KMS-11 (cell line): ENCODE measurements around the gene SCNN1G.

Experiments used
- H2AFZ ChIP-seq: fragments of 200-600 bp; sonication (generic); 2 replicates; pipeline ENCODE4 v1.6.1; 2016; ENCODE audit warnings: antibody characterized with exemption, mixed run types, low read depth
- H3K27ac ChIP-seq: fragments of 200-600 bp; sonication (generic); 2 replicates; pipeline ENCODE4 v1.6.1; 2016; ENCODE audit warnings: mild to moderate bottlenecking, mixed run types
- H3K27me3 ChIP-seq: fragments of 200-600 bp; sonication (generic); 2 replicates; pipeline ENCODE4 v1.6.1; 2017; ENCODE audit warnings: mild to moderate bottlenecking, low read depth, mixed run types, moderate library complexity; ENCODE audit not compliant: insufficient read depth
- H3K36me3 ChIP-seq: fragments of 200-600 bp; sonication (generic); 2 replicates; pipeline ENCODE4 v1.6.1; 2017; ENCODE audit warnings: mild to moderate bottlenecking, mixed run types; ENCODE audit not compliant: insufficient read depth
- H3K4me1 ChIP-seq: fragments of 200-600 bp; sonication (generic); 2 replicates; pipeline ENCODE4 v1.6.1; 2016; ENCODE audit warnings: mild to moderate bottlenecking, low read depth, mixed run types; ENCODE audit not compliant: poor library complexity, severe bottlenecking
- H3K4me2 ChIP-seq: fragments of 200-600 bp; sonication (generic); 2 replicates; pipeline ENCODE4 v1.7.0; 2016; ENCODE audit warnings: mild to moderate bottlenecking, mixed run types
- H3K4me3 ChIP-seq: fragments of 200-600 bp; sonication (generic); IDR thresholded peaks from 2 replicates; pipeline ENCODE4 v1.6.1; 2017; ENCODE audit warnings: low read depth, low read length, mixed read lengths; ENCODE audit not compliant: insufficient read depth
- H3K79me2 ChIP-seq: fragments of 200-600 bp; sonication (generic); 2 replicates; pipeline ENCODE4 v1.6.1; 2016; ENCODE audit warnings: low read depth, mixed run types; ENCODE audit not compliant: insufficient read depth
- H3K9ac ChIP-seq: fragments of 200-600 bp; sonication (generic); 2 replicates; pipeline ENCODE4 v1.6.1; 2016; ENCODE audit warnings: mild to moderate bottlenecking, mixed run types
- H4K20me1 ChIP-seq: fragments of 200-600 bp; sonication (generic); 2 replicates; pipeline ENCODE4 v1.6.1; 2016; ENCODE audit warnings: mild to moderate bottlenecking, mixed run types; ENCODE audit not compliant: insufficient read depth
- CTCF ChIP-seq: fragments of 200-600 bp; sonication (generic); conservative IDR thresholded peaks from 2 replicates; pipeline ENCODE4 v1.6.1; 2017; ENCODE audit warnings: low read depth, mild to moderate bottlenecking, antibody characterized with exemption, low read length, moderate library complexity, mixed read lengths

Gene SCNN1G

DNA sequence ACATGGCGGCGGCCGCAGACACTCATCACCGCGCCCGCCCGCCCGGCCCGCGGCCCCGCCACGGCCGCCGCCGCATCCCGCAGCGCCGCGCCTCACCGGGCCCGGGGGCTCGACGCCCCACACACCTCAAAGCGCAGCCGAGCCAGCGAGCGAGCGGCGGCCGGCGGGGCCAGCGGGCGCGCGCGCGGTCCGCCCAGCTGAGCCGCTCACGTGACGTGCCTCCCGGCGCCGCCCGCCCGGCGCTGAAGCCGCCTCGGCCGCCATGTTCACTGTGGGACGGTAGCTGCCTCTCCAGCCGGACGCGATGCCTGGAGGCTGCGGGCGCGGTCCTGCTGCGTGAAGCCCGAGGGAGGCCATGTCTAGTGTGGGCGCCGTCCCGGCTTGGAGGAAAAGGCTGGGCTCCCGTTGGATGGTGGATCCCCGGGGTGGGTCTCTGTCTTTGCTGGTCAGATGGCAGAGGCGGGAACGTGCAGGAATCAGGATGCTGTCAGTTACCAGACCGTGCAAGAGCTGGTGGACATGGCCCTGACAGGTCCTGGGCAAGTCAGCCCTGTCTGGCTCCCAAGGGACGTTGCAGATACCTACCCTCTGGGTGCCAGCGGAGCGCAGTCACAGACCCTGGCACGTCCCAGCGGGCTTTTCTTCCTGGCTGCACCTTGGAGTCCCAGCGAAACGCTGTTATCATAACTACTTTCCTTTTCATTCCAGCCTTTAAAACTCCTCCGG, 33.1 kb upstream of the SCNN1G start, which contains the start of gene USP31:
USP31 (minus strand) TSS at position 186 of the 726 bp plus-strand sequence; CDS start at position 4, 182 bp downstream.
- peak within 1 kb of the TSS; percentile 76 for H3K4me2 ChIP-seq
- H3K4me1 ChIP-seq: peaks cover 36% of the 10 kb centered on the region
- H3K36me3 ChIP-seq: no peaks in the 10 kb centered on the region
- peak within 1 kb of the TSS; percentile 78 for H3K9ac ChIP-seq
- peaks cover 35% of the 10 kb centered on the region for H3K79me2 ChIP-seq
- no peaks in the 10 kb centered on the region for H3K27me3 ChIP-seq
- H2AFZ ChIP-seq: peak within 1 kb of the TSS; percentile 87
- H4K20me1 ChIP-seq: no peaks in the 10 kb centered on the region
- peak within 1 kb of the TSS; percentile 61 for H3K4me3 ChIP-seq
- no peak for TF ChIP-seq CTCF
- H3K27ac ChIP-seq: peak within 1 kb of the TSS; percentile 38; the same call in 1 of the 2 replicates

DNA sequence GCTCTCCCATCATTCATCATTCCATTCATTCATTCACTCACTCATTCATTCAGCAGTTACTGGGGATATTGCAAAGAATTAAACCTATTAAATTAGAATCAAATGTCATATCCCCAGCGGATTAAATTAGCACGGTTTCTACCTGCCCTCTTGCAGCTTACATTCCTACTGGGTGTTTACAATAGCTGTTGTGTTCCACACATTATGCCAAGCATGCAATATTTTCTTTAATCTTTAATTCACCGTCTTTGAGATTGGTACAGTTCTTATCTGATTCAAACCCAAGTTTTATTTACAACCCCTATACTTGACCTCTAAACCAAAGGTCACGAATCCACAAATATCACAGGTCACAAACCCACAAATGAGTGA, 32.6 kb upstream of the SCNN1G start:
- H3K4me2 ChIP-seq: peak overlapping the region; percentile 71
- H3K4me1 ChIP-seq: peaks cover 36% of the 10 kb centered on the region
- H3K9ac ChIP-seq: peak overlapping the region; percentile 31; the same call in 1 of the 2 replicates
- no peaks in the 10 kb centered on the region for H3K36me3 ChIP-seq
- H3K27me3 ChIP-seq: no peaks in the 10 kb centered on the region
- no peak for TF ChIP-seq CTCF
- no peaks in the 10 kb centered on the region for H4K20me1 ChIP-seq
- peaks cover 33% of the 10 kb centered on the region for H3K79me2 ChIP-seq
- peak overlapping the region; percentile 87 for H2AFZ ChIP-seq
- no peak overlapping the region for H3K27ac ChIP-seq
- peak overlapping the region; percentile 61 for H3K4me3 ChIP-seq

- H3K4me1 ChIP-seq: peaks cover 25% of the 10 kb centered on the region
- no peaks in the 10 kb centered on the region for H3K36me3 ChIP-seq
- no peak overlapping the region for H3K4me3 ChIP-seq
- no peak overlapping the region for H2AFZ ChIP-seq
- no peaks in the 10 kb centered on the region for H3K27me3 ChIP-seq
- no peak overlapping the region for H3K27ac ChIP-seq
- no peaks in the 10 kb centered on the region for H4K20me1 ChIP-seq
- H3K9ac ChIP-seq: no peak overlapping the region
- TF ChIP-seq CTCF: no peak
- peaks cover 8% of the 10 kb centered on the region for H3K79me2 ChIP-seq
- no peak overlapping the region for H3K4me2 ChIP-seq
Measured at GRCh38 chr16:23152386-23153178, 30.0 kb upstream of the SCNN1G start.

GRCh38 chr16:23155445-23156049, 27.0 kb upstream of the SCNN1G start:
- Histone ChIP-seq H3K27me3 (no peaks in the 10 kb centered on the region), H4K20me1 (no peaks in the 10 kb centered on the region), H3K36me3 (no peaks in the 10 kb centered on the region), H3K4me2 (no peak overlapping the region), H3K9ac (no peak overlapping the region), H3K27ac (no peak overlapping the region), H3K4me3 (no peak overlapping the region), H2AFZ (no peak overlapping the region), H3K79me2 (no peaks in the 10 kb centered on the region), H3K4me1 (peaks cover 9% of the 10 kb centered on the region)
- no peak for TF ChIP-seq CTCF
